Measurements from ENCODE around the gene FLT1. TPM values are rescaled to one million over a fixed set of nuclear protein-coding genes. Genes with fewer than 3 reads are reported as not detected.

FLT1 gene
- total RNA-seq, 1 experiment from 2014 or later: not detected

DNA sequence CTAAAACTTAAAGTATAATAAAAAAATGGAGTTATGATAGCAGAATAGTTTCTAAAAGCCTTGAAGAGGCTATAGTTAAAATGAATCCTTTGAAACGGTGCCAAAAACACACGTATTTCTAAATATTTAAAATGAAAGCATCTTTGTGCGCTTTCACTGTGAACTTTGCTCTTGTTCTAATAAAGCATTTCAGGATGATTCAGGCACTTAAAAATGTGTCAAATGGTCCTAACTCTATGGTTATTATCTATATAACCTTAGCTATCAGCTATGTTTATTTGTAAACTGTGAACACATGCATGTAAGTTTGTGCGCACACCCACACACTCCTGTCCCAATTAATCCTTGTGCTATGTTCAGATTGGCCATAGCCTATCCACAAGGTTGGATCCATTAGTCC lies 124.5 kb downstream of the FLT1 start:
- Histone ChIP-seq H3K27me3 (ENCODE audit: insufficient read depth, low read depth) (peaks cover 51% of the 10 kb centered on the region), H3K79me2 (ENCODE audit: low read depth) (no peaks in the 10 kb centered on the region), H3K9me2 (ENCODE audit: insufficient read depth) (0 out of 2 replicates have a peak, but pooled peaks cover 3% of the 10 kb centered on the region), H3K4me3 (no peak overlapping the region), H2AFZ (no peak overlapping the region), H4K20me1 (ENCODE audit: insufficient read depth) (no peaks in the 10 kb centered on the region), H3K36me3 (ENCODE audit: low read depth) (no peaks in the 10 kb centered on the region), H3K4me1 (replicated peaks; ENCODE audit: insufficient read depth) (no peaks in the 10 kb centered on the region), H3K4me2 (no peak overlapping the region), H3K27ac (no peak overlapping the region), H3F3A (ENCODE audit: insufficient read depth, low read depth) (no peaks in the 10 kb centered on the region), H3K9me3 (ENCODE audit: insufficient read depth, low read depth) (no peaks in the 10 kb centered on the region)
- POLR2A ChIA-PET (ENCODE audit: unreplicated experiment): no interaction called here
- TF ChIP-seq EZH2 (IDR thresholded peaks at IDR 0.05; ENCODE audit: low read depth): no peak
- TF ChIP-seq, protein P1, sequence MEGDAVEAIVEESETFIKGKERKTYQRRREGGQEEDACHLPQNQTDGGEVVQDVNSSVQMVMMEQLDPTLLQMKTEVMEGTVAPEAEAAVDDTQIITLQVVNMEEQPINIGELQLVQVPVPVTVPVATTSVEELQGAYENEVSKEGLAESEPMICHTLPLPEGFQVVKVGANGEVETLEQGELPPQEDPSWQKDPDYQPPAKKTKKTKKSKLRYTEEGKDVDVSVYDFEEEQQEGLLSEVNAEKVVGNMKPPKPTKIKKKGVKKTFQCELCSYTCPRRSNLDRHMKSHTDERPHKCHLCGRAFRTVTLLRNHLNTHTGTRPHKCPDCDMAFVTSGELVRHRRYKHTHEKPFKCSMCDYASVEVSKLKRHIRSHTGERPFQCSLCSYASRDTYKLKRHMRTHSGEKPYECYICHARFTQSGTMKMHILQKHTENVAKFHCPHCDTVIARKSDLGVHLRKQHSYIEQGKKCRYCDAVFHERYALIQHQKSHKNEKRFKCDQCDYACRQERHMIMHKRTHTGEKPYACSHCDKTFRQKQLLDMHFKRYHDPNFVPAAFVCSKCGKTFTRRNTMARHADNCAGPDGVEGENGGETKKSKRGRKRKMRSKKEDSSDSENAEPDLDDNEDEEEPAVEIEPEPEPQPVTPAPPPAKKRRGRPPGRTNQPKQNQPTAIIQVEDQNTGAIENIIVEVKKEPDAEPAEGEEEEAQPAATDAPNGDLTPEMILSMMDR (conservative IDR thresholded peaks at IDR 0.05): no peak
- CTCF ChIA-PET: no interaction called here
- BruUV-seq (replicated peaks): no TSS peak
- no peak for DNase-seq
- intact Hi-C loops (cut with micrococcal nuclease; ENCODE audit: unreplicated experiment): no loop called here

DNA sequence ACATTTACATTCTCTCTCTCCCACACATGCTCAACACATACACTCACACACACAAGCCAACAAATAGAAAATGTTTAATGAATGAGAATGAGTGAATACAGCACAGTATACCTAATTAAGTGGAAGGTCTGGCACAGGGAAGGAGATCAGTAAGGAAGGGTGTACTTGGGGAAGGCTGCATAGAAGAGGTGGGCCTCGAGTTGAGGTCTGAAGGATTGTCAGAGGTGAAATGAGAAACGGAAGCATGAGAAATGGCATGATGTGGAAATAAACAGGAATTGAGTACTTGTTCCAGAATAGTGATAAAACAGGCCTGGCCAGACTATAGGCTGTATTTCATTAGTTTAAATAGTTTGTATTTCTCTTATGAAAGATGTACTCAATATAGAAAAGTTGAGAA lies 136.2 kb downstream of the FLT1 start:
- CTCF ChIA-PET: no interaction called here

DNA sequence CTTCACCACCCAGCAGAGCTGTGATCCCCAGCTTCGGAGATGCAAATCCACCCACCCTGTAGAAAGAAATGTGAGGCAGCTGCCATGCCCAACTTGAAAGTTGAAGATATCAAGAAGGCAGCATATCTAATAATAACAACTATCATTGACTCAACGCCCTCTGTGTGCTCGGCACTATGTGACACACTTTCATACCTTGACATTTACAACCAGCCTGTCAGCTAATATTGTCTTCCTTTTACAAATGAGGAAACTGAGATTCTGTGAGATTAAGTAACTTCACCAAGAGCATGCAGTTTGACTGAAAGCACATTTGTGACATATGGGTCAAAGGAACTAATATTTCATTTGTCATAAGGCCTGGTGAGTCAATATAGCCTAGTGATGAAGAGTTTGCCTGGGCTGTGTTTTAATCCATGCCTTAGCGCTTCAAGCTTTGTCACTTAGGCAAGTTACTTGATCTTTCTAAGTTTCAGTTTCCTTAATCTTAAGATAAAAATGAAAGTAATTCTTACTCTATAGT lies 137.0 kb downstream of the FLT1 start:
- H3F3A ChIP-seq (ENCODE audit: insufficient read depth, low read depth): no peaks in the 10 kb centered on the region
- peaks cover 79% of the 10 kb centered on the region for H3K27me3 ChIP-seq (ENCODE audit: insufficient read depth, low read depth)
- H2AFZ ChIP-seq: no peak overlapping the region
- no peaks in the 10 kb centered on the region for H3K79me2 ChIP-seq (ENCODE audit: low read depth)
- ChIA-PET POLR2A (ENCODE audit: unreplicated experiment) (no interaction called here), CTCF (no interaction called here)
- TF ChIP-seq, protein P1 (conservative IDR thresholded peaks at IDR 0.05): no peak
- no peak for TF ChIP-seq EZH2 (IDR thresholded peaks at IDR 0.05; ENCODE audit: low read depth)
- intact Hi-C loops (cut with micrococcal nuclease; ENCODE audit: unreplicated experiment): no loop called here
- DNase-seq: no peak
- no TSS peak for BruUV-seq (replicated peaks)
- no peak overlapping the region for H3K4me2 ChIP-seq
- H3K4me1 ChIP-seq (replicated peaks; ENCODE audit: insufficient read depth): no peaks in the 10 kb centered on the region
- no peaks in the 10 kb centered on the region for H3K36me3 ChIP-seq (ENCODE audit: low read depth)
- no peak overlapping the region for H3K27ac ChIP-seq
- no peaks in the 10 kb centered on the region for H4K20me1 ChIP-seq (ENCODE audit: insufficient read depth)
- H3K9me2 ChIP-seq (ENCODE audit: insufficient read depth): no peaks in the 10 kb centered on the region
- no peaks in the 10 kb centered on the region for H3K9me3 ChIP-seq (ENCODE audit: insufficient read depth, low read depth)
- no peak overlapping the region for H3K4me3 ChIP-seq

More for the DNA sequence above, 136.2 kb downstream of the FLT1 start:
- intact Hi-C loops (cut with micrococcal nuclease; ENCODE audit: unreplicated experiment): no loop called here
- Histone ChIP-seq H3K27me3 (ENCODE audit: insufficient read depth, low read depth) (peaks cover 78% of the 10 kb centered on the region), H3K4me2 (no peak overlapping the region), H3K27ac (no peak overlapping the region), H3K9me2 (ENCODE audit: insufficient read depth) (no peaks in the 10 kb centered on the region), H3K36me3 (ENCODE audit: low read depth) (no peaks in the 10 kb centered on the region), H3K79me2 (ENCODE audit: low read depth) (no peaks in the 10 kb centered on the region), H3K4me1 (replicated peaks; ENCODE audit: insufficient read depth) (no peaks in the 10 kb centered on the region), H3K4me3 (no peak overlapping the region), H2AFZ (no peak overlapping the region), H3F3A (ENCODE audit: insufficient read depth, low read depth) (no peaks in the 10 kb centered on the region), H3K9me3 (ENCODE audit: insufficient read depth, low read depth) (no peaks in the 10 kb centered on the region), H4K20me1 (ENCODE audit: insufficient read depth) (no peaks in the 10 kb centered on the region)
- DNase-seq: no peak
- POLR2A ChIA-PET (ENCODE audit: unreplicated experiment): no interaction called here
- TF ChIP-seq, protein P1 (conservative IDR thresholded peaks at IDR 0.05): no peak
- TF ChIP-seq EZH2 (IDR thresholded peaks at IDR 0.05; ENCODE audit: low read depth): no peak
- BruUV-seq (replicated peaks): no TSS peak
